Stimulated activated effector memory CD8-positive, alpha-beta T cell treated with anti-CD3 and anti-CD28 coated beads, Interleukin-12 subunit alpha, Interleukin-12 subunit beta, amount 100 ng/mL, for 72 hours (primary cell): ENCODE data around the gene OSGEP.
"Not testable (repeated sequence)": the region's sequence is repeated elsewhere in the genome, so short reads cannot be mapped to it uniquely, and the experiment has no call there.

Experiments
- ATAC-seq: fragments of 150-1000 bp; cut with Tn5 transposase; 2 replicates; pipeline ENCODE4 v1.10.0; 2021
- DNase-seq, 2 donors: peaks; one replicate each; pipeline ENCODE4 v3.0.0; 2021 to 2022; ENCODE audit warnings: low spot score in 2 of 2
- H3K27ac Mint-ChIP-seq: one replicate; pipeline ENCODE4 v1.8.0; 2022; ENCODE audit warnings: mild to moderate bottlenecking, mixed read lengths
- H3K36me3 Mint-ChIP-seq: one replicate; pipeline ENCODE4 v1.8.0; 2022; ENCODE audit warnings: mild to moderate bottlenecking, mixed read lengths
- H3K4me1 Mint-ChIP-seq: one replicate; pipeline ENCODE4 v1.8.0; 2022; ENCODE audit warnings: mixed read lengths
- H3K4me3 Mint-ChIP-seq: one replicate; pipeline ENCODE4 v1.8.0; 2022; ENCODE audit warnings: mild to moderate bottlenecking, mixed read lengths
- H3K9me3 Mint-ChIP-seq: one replicate; pipeline ENCODE4 v1.8.0; 2022; ENCODE audit warnings: mixed read lengths

Gene OSGEP

DNA sequence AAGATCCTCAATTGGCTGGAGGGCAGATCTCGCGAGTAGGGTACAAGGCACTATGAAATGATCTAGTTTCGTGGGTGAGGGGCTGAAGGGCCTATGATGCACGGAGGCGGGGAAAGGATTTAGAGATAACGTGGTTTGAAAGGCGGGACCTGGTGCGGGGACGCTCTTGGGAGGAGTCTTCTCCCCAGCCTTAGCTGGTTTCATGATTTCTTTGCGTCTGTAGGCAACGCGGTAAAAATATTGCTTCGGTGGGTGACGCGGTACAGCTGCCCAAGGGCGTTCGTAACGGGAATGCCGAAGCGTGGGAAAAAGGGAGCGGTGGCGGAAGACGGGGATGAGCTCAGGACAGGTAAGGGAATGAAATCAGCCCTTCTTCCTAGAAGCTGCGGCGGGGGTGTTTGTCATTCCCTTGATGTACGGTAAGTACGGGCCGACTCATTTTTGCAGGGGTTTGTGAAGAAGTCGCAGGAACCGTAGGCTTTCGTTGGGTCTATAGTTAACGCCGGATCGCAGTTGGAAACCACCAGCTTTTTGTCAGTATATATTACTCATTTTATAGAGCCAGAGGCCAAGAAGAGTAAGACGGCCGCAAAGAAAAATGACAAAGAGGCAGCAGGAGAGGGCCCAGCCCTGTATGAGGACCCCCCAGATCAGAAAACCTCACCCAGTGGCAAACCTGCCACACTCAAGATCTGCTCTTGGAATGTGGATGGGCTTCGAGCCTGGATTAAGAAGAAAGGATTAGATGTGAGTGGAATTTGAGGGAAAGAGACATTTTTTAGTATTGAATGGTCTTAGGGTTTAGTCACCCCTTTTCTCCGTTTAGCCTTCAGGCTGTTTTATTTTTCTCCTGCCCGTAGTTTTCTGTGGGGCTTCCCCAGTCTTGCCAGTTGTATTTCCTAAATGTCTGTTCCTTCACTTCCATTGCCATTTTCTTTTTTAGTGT is 1.0 kb upstream of the OSGEP start:
- H3K4me3 Mint-ChIP-seq: no peak overlapping the region
- no peaks in the 10 kb centered on the region for H3K9me3 Mint-ChIP-seq

DNA sequence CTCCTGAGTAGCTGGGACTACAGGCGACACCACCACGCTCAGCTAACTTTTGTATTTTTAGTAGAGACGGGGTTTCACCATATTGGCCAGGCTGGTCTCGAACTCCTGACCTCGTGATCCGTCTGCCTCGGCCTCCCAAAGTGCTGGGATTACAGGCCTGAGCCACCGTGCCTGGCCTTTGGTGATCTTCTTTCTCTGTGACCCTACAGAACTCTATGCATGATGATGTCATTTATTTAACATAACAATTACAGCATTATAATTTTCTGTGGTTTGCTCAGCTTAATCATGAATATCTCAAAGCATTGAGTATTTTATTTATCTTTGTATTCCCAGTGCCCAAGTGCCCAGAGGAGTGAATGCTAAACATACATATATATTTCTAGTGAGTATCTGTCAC is 1.8 kb downstream of the OSGEP start:
- not testable (repeated sequence) for H3K27ac Mint-ChIP-seq, H3K36me3 Mint-ChIP-seq, H3K4me3 Mint-ChIP-seq, H3K4me1 Mint-ChIP-seq, DNase-seq, ATAC-seq, H3K9me3 Mint-ChIP-seq

More for the DNA sequence above, 1.0 kb upstream of the OSGEP start:
- ATAC-seq: peak; percentile 72
- DNase-seq: no peak
- no peaks in the 10 kb centered on the region for H3K36me3 Mint-ChIP-seq
- H3K27ac Mint-ChIP-seq: no peak overlapping the region
- H3K4me1 Mint-ChIP-seq: peaks cover 18% of the 10 kb centered on the region

DNA sequence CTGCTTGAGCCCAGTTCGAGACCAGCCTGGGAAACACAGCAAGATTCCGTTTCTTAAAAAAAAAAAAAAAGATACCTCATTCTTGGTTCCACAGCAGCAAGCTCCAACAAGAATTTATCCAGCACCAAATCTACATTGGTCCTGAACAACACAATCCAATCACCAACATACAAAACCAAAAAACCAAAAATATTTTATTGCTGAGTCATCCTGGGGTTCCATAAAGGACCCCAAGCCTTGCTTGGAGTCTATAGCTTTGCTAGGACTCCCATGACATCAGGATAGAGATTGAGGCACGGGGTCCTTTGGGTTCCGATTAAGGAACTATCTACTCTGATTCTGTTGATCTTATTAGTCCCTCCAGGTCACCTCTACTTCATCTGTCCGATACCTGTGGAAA is 7.7 kb downstream of the OSGEP start:
- DNase-seq (no peak), ATAC-seq (no peak)
- Mint-ChIP-seq H3K9me3 (no peaks in the 10 kb centered on the region), H3K4me3 (no peak overlapping the region), H3K36me3 (no peaks in the 10 kb centered on the region), H3K4me1 (peaks cover 2% of the 10 kb centered on the region), H3K27ac (peak overlapping the region; percentile 35)

DNA sequence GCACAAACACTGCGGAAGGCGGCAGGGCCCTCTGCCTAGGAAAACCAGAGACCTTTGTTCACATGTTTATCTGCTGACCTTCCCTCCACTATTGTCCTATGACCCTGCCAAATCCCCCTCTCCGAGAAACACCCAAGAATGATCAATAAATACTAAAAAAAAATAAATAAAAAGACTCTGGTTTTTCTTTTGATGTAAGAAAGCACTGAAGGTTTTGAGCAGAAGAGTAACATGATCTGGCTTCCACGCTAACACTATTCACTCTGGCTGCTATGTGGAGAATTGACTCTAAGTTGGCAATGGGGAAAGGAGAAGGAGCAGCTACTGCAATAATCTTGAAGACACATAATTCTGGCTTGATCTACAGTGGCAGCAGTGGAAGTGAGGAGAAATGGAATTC is 11.0 kb downstream of the OSGEP start:
- ATAC-seq, H3K36me3 Mint-ChIP-seq, H3K4me3 Mint-ChIP-seq, H3K9me3 Mint-ChIP-seq, DNase-seq, H3K27ac Mint-ChIP-seq: not testable (repeated sequence)
- H3K4me1 Mint-ChIP-seq: peaks cover 15% of the 10 kb centered on the region

DNA sequence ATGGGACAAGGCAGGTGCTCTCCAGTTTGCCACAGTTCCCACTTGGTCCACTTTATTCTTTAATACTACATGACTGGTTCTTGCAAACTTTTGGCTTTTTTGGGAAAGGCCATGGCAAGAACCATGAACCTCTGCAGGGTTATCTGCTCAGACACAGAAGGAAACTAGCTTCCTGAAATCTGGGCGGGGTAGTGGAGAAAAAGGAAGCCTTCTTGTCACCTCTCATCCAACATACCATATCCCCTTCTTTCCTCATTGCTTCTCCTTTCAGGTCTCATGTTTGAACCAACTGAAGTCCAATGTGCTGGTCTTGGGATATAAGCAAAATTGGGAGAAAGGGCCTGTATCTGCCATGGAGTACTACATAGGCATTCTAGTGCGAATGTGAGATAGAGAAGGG is 13.2 kb downstream of the OSGEP start:
- DNase-seq: no peak
- no peak for ATAC-seq
- peaks cover 15% of the 10 kb centered on the region for H3K4me1 Mint-ChIP-seq
- H3K27ac Mint-ChIP-seq: no peak overlapping the region
- no peak overlapping the region for H3K4me3 Mint-ChIP-seq
- no peaks in the 10 kb centered on the region for H3K36me3 Mint-ChIP-seq
- H3K9me3 Mint-ChIP-seq: no peaks in the 10 kb centered on the region

DNA sequence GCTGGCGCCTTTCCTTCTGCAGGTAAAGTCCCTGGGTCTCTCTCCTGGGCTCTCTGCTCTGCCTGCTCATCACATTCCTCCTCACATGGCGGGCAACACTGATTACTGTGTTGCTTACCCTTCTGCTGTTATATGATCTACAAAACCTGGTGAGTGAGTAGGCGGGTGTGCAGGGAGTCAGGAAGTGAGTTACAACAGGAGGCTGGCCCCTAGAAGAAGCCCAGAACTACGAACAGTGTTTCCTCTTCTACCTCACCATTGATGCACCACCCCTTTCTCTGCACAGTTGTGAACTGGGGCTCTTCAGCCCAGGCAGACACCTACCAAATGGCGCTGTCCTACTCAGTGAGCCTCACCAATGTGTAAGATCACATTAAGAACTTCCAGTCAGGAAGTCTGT is 13.7 kb downstream of the OSGEP start:
- Mint-ChIP-seq H3K36me3 (no peaks in the 10 kb centered on the region), H3K4me1 (peaks cover 15% of the 10 kb centered on the region), H3K4me3 (no peak overlapping the region), H3K27ac (peak overlapping the region; percentile 70), H3K9me3 (no peaks in the 10 kb centered on the region)
- DNase-seq (no peak), ATAC-seq (peak; percentile 88)

DNA sequence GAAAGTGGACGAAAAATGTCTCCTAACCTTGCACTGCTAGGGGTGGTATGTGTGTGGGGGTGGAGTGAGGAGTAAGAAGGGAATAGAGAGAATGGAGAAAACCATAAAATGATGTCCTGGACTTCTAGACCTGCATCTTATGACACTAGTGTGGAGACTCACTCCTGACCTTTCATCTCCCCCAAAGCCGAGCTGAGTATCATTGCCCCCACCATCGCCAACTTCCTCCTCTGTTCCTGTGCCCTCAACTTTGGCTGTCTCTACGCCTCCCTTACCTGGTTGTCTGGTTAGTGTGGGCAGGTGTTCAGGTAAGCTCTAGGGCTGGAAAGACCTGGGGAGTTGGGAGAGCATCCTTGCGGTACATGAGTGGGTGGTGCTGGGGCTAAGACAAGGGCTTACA is 14.1 kb downstream of the OSGEP start:
- DNase-seq: no peak
- no peak for ATAC-seq

DNA sequence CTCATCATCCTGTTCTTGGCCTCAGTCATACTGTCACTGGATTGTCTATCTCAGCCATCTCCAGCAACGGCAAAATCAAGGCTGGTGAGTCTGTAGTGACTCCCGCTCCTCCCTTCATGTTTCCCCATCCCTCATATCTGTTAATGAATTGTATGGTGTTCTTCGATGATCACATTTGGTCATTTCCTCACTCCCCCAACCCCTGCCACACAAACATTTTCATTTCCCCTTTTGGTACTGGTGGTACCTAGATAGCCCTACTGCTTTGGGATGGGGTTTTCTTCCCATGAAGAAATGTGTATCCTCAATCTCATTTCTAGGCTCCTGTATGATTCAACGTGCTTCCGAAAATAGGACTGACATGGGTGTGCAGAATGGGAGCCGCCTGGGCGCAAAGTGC is 15.9 kb downstream of the OSGEP start:
- no peak for ATAC-seq
- H3K4me3 Mint-ChIP-seq: no peak overlapping the region
- no peak overlapping the region for H3K27ac Mint-ChIP-seq

More for the DNA sequence above, 14.1 kb downstream of the OSGEP start:
- Mint-ChIP-seq H3K4me1 (peaks cover 15% of the 10 kb centered on the region), H3K36me3 (no peaks in the 10 kb centered on the region), H3K9me3 (no peaks in the 10 kb centered on the region), H3K4me3 (no peak overlapping the region), H3K27ac (peak overlapping the region; percentile 70)

DNA sequence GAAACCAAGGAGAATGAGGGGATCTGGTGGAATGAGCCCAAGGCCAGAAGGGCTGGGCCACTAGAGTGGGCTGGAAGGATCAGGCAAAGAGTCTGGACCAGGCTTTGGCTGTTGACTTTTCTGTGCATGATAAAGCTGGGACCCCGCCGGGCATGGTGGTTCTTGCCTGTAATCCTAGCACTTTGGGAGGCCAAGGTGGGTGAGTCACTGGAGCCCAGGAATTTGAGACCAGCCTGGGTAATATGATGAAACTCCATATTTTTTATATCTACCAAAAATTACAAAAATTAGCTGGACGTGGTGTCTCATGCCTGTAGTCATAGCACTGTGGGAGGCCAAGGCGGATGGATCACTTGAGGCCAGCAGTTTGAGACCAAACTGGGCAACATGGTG is 18.3 kb downstream of the OSGEP start:
- DNase-seq: no peak
- Mint-ChIP-seq H3K9me3 (no peaks in the 10 kb centered on the region), H3K36me3 (no peaks in the 10 kb centered on the region), H3K4me1 (peaks cover 15% of the 10 kb centered on the region), H3K27ac (no peak overlapping the region), H3K4me3 (no peak overlapping the region)
- ATAC-seq: no peak

More for the DNA sequence above, 15.9 kb downstream of the OSGEP start:
- no peaks in the 10 kb centered on the region for H3K9me3 Mint-ChIP-seq
- no peak for DNase-seq
- H3K4me1 Mint-ChIP-seq: peaks cover 15% of the 10 kb centered on the region
- no peaks in the 10 kb centered on the region for H3K36me3 Mint-ChIP-seq

DNA sequence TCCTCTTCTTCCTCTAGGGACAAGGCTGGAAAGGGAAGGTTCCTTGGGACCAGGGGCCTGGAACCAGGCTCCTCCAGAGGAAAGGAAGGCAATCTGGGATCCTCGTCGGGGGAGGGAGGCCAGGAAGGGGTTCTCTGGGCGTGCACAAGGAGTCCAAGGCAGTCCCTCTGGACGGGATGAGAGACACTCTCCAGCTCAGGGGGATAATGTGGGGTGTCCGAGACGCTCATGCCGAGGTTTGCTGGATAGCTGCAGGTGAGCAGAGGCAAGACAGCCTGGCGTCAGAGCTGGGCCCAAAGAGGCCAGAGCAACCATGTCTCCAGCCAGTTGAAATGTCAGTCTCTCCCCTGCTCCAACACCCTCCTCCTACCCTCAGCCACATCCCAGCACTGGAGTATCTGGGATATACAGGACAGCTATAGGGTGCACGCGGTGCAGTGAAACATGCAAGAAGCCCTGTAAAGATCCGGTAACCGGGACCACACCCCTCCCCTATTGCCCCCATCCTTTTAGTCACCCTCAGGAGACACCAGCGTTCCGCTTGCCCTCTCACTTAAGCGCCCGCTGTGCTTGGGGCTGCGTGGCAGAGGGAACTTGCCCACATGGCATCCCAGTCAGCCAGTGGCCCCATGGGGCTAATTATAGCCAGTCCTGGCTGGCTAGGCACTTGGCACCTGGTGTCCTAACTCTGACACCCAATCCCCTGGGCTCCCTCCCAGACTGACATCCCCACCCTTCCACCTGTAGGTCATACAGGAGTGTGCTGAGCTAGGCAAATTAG is 18.8 kb downstream of the OSGEP start, which contains the start of gene KLHL33:
KLHL33 (minus strand) TSS at position 585 of the 781 bp plus-strand sequence; CDS start at position 230, 355 bp downstream.
- Mint-ChIP-seq H3K27ac (no peak within 1 kb of the TSS), H3K4me3 (no peak within 1 kb of the TSS), H3K9me3 (no peaks in the 10 kb centered on the region), H3K36me3 (no peaks in the 10 kb centered on the region), H3K4me1 (peaks cover 11% of the 10 kb centered on the region)
- DNase-seq: no peak
- ATAC-seq: no peak

DNA sequence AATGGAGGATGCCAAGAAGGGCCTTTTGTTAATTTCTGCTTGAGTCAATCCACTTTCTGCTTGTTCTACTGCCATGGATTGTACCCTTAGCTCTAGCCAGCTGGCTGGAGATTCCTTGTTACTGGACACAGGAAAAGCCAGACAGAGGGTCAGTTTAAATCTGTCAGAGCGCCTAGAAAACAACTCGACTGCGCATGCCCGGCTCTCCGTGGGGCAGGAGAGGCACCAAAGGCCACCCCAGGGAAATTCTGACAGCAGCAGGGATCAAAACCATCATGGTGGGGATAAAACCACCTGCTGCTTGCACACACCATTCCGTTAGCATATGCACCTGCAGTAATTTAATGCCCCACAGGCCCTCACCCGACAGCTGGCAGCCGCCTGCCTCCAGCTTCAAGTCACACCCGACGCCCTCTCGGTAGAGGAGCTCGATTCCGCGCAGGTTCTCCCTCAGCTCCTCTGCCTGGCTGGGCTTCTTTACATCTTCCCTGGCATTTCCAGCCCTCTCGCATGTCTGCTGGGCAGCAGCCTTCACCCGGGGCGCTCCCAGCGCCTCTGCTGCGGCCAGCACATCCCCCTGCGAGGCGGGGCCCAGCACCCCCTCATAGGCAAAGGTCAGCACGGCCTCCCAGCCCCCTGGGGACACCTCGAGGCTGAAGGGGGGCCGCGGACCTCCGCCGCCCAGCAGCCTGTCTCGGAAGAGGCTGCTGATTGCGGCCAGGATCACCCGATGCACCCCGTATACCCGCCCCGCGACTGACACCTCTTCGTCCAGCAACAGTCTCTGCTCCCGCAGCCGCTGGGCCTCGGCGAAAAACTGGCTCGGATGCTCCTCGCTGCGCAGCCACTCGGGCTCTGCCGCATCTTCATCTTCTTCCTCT is 19.7 kb downstream of the OSGEP start:
- H3K27ac Mint-ChIP-seq: no peak overlapping the region
- no peak overlapping the region for H3K4me3 Mint-ChIP-seq
- no peak for ATAC-seq
- no peaks in the 10 kb centered on the region for H3K9me3 Mint-ChIP-seq
- H3K4me1 Mint-ChIP-seq: peaks cover 3% of the 10 kb centered on the region
- no peaks in the 10 kb centered on the region for H3K36me3 Mint-ChIP-seq
- no peak for DNase-seq

DNA sequence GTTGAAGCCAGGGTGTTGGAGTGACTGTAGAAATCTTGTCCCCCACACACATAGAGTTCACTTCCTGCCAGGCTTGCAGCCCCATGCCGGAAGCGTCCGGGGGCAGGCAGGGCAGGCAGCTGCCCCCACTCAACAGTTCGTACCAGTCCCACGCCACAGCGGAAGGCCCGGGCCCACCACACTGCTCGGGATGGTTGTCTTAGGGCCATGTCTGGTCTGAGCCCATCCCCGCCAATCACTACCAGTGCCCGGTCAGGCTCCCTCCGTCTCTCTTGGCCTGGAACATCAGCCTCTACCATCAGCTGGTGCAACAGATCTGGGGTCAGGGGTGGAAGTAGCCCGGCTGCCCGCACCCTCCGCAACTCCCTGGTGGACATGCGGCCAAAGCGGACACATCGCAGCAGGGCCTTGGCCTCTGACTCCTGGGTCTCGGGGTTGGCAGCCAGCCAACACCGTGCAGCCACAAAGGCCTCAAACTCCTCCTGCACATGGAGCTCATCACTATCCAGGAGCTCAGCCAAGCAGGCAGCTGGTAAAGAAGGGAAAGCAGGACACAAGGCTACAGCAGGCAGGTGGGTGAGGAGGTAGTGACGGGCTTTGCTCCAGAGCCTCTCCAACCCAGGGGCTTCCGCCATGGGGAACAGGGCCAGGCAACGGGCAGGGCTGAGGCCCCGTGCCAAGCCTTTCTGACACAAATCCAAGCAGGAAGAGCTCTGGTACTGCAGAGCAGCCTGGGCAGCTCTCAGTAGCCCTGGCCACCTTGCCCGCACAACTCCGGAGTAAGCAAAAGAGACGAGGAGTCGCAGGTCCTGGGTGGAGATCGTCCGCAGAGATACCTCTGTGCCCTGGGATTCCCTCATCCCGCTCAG is 24.6 kb downstream of the OSGEP start:
- Mint-ChIP-seq H3K4me1 (peaks cover 18% of the 10 kb centered on the region), H3K9me3 (no peaks in the 10 kb centered on the region), H3K4me3 (no peak overlapping the region), H3K27ac (peak overlapping the region; percentile 39), H3K36me3 (no peaks in the 10 kb centered on the region)
- ATAC-seq (no peak), DNase-seq (no peak)

DNA sequence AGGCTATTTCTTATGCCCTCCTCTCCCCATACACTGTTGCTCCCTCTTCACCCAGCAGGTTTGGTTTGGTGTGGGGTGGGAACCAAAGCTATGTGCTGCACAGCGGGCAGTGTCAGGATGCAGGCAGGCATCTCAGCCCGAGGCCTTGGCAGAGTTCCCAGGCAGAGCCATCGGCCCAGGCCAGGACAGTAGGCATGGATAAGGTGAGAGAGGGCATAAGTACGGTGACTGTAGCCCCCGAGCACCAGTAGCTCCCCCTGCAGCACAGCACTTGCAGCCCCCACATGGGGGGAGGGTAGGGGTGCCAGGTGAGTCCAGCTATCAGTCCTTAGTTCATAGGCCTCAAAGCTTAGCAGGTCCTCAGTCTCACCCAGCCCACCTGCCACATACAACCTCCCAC is 25.8 kb downstream of the OSGEP start:
- DNase-seq (no peak), ATAC-seq (no peak)
- H3K27ac Mint-ChIP-seq: peak overlapping the region; percentile 88
- no peaks in the 10 kb centered on the region for H3K36me3 Mint-ChIP-seq
- no peaks in the 10 kb centered on the region for H3K9me3 Mint-ChIP-seq
- H3K4me3 Mint-ChIP-seq: peak overlapping the region; percentile 35
- H3K4me1 Mint-ChIP-seq: peaks cover 18% of the 10 kb centered on the region

DNA sequence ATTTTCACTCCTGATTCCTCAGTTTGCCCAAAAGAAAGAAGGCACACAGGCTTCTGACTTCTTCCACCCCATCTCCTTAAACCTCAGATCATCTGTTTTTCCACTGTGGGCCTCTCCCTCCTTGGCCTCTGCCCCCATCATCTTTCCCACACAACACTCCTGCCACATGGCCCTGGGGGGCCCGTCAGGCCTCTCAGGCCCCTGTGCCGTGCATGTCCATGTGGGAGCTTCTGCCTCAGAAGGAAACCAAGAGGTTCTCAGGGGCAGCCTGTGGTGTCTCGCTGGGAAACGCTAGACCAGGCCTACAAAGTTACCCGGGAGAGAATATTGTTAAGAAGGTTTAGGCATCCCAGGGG is 26.6 kb downstream of the OSGEP start:
- Mint-ChIP-seq H3K4me1 (peaks cover 18% of the 10 kb centered on the region), H3K27ac (peak overlapping the region; percentile 88), H3K4me3 (peak overlapping the region; percentile 35), H3K9me3 (no peaks in the 10 kb centered on the region), H3K36me3 (no peaks in the 10 kb centered on the region)
- DNase-seq: no peak
- ATAC-seq: no peak
